ENCODE measurements around the gene DMBX1.

DMBX1 gene

GRCh38 chr1:46489638-46490405, at the start of gene DMBX1:
TSS of gene DMBX1 (plus strand) at chr1:46489836. CDS start at chr1:46507011, 17,175 bp downstream.
- no peak for DNase-seq (ENCODE audit: low read depth)

GRCh38 chr1:46440478-46440877, 49.2 kb upstream of the DMBX1 start:
- no peak for DNase-seq (ENCODE audit: low read depth)

- DNase-seq (ENCODE audit: low read depth) = peak; percentile 32
Observed at GRCh38 chr1:46442317-46443161, 47.1 kb upstream of the DMBX1 start.

- DNase-seq (ENCODE audit: low read depth) = no peak
Observed at GRCh38 chr1:46444466-46444865, 45.2 kb upstream of the DMBX1 start.

- DNase-seq (ENCODE audit: low read depth) = no peak
Observed at GRCh38 chr1:46445773-46446256, 43.8 kb upstream of the DMBX1 start.

GRCh38 chr1:46446646-46447498, 42.8 kb upstream of the DMBX1 start:
- peak; percentile 13 for DNase-seq (ENCODE audit: low read depth)

GRCh38 chr1:46447499-46448108, 42.0 kb upstream of the DMBX1 start:
- no peak for DNase-seq (ENCODE audit: low read depth)

GRCh38 chr1:46448109-46448911, 41.3 kb upstream of the DMBX1 start:
- no peak for DNase-seq (ENCODE audit: low read depth)

GRCh38 chr1:46449223-46450159, 40.1 kb upstream of the DMBX1 start:
- DNase-seq (ENCODE audit: low read depth) = no peak

- no peak for DNase-seq (ENCODE audit: low read depth)
Observed at GRCh38 chr1:46450160-46450517, 39.5 kb upstream of the DMBX1 start.

- DNase-seq (ENCODE audit: low read depth) = no peak
Observed at GRCh38 chr1:46451948-46452930, 37.4 kb upstream of the DMBX1 start.

- no peak for DNase-seq (ENCODE audit: low read depth)
Observed at GRCh38 chr1:46452931-46453325, 36.7 kb upstream of the DMBX1 start.

- no peak for DNase-seq (ENCODE audit: low read depth)
Observed at GRCh38 chr1:46453449-46453848, 36.2 kb upstream of the DMBX1 start.

GRCh38 chr1:46455951-46456350, 33.7 kb upstream of the DMBX1 start:
- no peak for DNase-seq (ENCODE audit: low read depth)

GRCh38 chr1:46456411-46456963, 33.1 kb upstream of the DMBX1 start:
- DNase-seq (ENCODE audit: low read depth) = no peak

GRCh38 chr1:46457178-46457577, 32.5 kb upstream of the DMBX1 start:
- DNase-seq (ENCODE audit: low read depth) = no peak

- DNase-seq (ENCODE audit: low read depth) = no peak
Observed at GRCh38 chr1:46458190-46458589, 31.4 kb upstream of the DMBX1 start.

- DNase-seq (ENCODE audit: low read depth) = no peak
Observed at GRCh38 chr1:46458846-46459245, 30.8 kb upstream of the DMBX1 start.

All from non-pigmented ciliary epithelial cell (primary cell).